Activated T-helper 1 cell treated with Interleukin-2 at 50 U/mL for 16 hours (primary cell): Measurements from ENCODE around the gene MPC2.
"Not testable (repeated sequence)": the region's sequence is repeated elsewhere in the genome, so short reads cannot be mapped to it uniquely, and the experiment has no call there.

Source experiments
- DNase-seq: peaks from one replicate; pipeline ENCODE4 v3.0.0-alpha.2; 2020; ENCODE audit warnings: low read depth

Gene MPC2

GRCh38 chr1:167905182-167905581, 31.7 kb downstream of the MPC2 start:
- no peak for DNase-seq

GRCh38 chr1:167904652-167905130, 32.2 kb downstream of the MPC2 start:
- DNase-seq, result no peak

- no peak for DNase-seq
Observed at GRCh38 chr1:167900907-167901306, 36.0 kb downstream of the MPC2 start.

GRCh38 chr1:167899253-167899681, 37.6 kb downstream of the MPC2 start:
- DNase-seq, result no peak

- no peak for DNase-seq
Observed at GRCh38 chr1:167898578-167899222, 38.2 kb downstream of the MPC2 start.

GRCh38 chr1:167893798-167894197, 43.1 kb downstream of the MPC2 start:
- DNase-seq, result no peak

- no peak for DNase-seq
Observed at GRCh38 chr1:167890400-167890799, 46.5 kb downstream of the MPC2 start.

GRCh38 chr1:167887187-167887586, 49.7 kb downstream of the MPC2 start:
- not testable (repeated sequence) for DNase-seq

GRCh38 chr1:167882376-167882775, 54.5 kb downstream of the MPC2 start:
- no peak for DNase-seq

GRCh38 chr1:167881786-167882185, 55.1 kb downstream of the MPC2 start:
- DNase-seq, result no peak

- no peak for DNase-seq
Observed at GRCh38 chr1:167881069-167881468, 55.8 kb downstream of the MPC2 start.

- DNase-seq, result no peak
Observed at GRCh38 chr1:167880580-167881021, 56.3 kb downstream of the MPC2 start.

GRCh38 chr1:167879508-167879907, 57.4 kb downstream of the MPC2 start:
- no peak for DNase-seq

- DNase-seq, result no peak
Observed at GRCh38 chr1:167878372-167879160, 58.3 kb downstream of the MPC2 start.

GRCh38 chr1:167876597-167877175, 60.2 kb downstream of the MPC2 start:
- no peak for DNase-seq

GRCh38 chr1:167871331-167871730, 65.5 kb downstream of the MPC2 start:
- no peak for DNase-seq

GRCh38 chr1:167869157-167870001, 67.5 kb downstream of the MPC2 start:
- not testable (repeated sequence) for DNase-seq

- not testable (repeated sequence) for DNase-seq
Observed at GRCh38 chr1:167866739-167867414, 70.0 kb downstream of the MPC2 start.
